ENCODE measurements around the gene CPPED1.

CPPED1 gene

GRCh38 chr16:12678983-12679382, 124.7 kb downstream of the CPPED1 start:
- Histone ChIP-seq H3K79me2 (ENCODE audit: control insufficient read depth, low read length) (no peaks in the 10 kb centered on the region), H3K36me3 (ENCODE audit: control insufficient read depth, low read length) (no peaks in the 10 kb centered on the region), H3K27ac (ENCODE audit: low read depth, low read length) (no peak overlapping the region), H3K27me3 (ENCODE audit: control insufficient read depth, low read length) (no peaks in the 10 kb centered on the region), H3K9me3 (ENCODE audit: control insufficient read depth, insufficient read depth, low read length) (no peaks in the 10 kb centered on the region), H3K4me2 (ENCODE audit: low read length) (no peak overlapping the region), H3K9me2 (replicated peaks; ENCODE audit: control insufficient read depth, low read length) (no peaks in the 10 kb centered on the region), H3K4me1 (ENCODE audit: control insufficient read depth, low read length) (peaks cover 10% of the 10 kb centered on the region), H3K4me3 (ENCODE audit: low read length) (no peak overlapping the region), H4K20me1 (ENCODE audit: control insufficient read depth, insufficient read depth, low read depth, low read length) (no peaks in the 10 kb centered on the region), H3F3A (ENCODE audit: control insufficient read depth, insufficient read depth) (no peaks in the 10 kb centered on the region)
- no peak for TF ChIP-seq EZH2phosphoT487 (IDR thresholded peaks at IDR 0.05; ENCODE audit: borderline replicate concordance, low read length)

DNA sequence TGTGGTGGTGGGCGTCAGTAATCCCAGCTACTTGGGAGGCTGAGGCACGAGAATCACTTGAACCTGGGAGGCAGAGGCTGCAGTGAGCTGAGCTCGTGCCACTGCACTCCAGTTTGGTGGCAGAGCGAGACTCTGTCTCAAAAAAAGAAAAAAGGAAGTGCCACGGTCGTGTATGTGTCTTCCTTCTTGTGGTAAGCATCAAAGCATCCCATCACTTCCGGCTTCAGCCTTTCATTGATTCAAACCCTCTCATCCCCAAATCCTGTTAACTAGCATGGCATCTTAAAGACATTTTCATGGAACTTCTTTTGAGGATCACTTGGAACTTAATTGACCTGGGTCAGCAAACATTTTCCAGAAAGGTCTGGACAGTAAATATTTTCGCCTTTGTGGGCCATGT, 126.2 kb downstream of the CPPED1 start:
- Histone ChIP-seq H3K36me3 (ENCODE audit: control insufficient read depth, low read length) (no peaks in the 10 kb centered on the region), H3K79me2 (ENCODE audit: control insufficient read depth, low read length) (no peaks in the 10 kb centered on the region), H3K9me2 (replicated peaks; ENCODE audit: control insufficient read depth, low read length) (no peaks in the 10 kb centered on the region), H3K4me1 (ENCODE audit: control insufficient read depth, low read length) (peaks cover 10% of the 10 kb centered on the region), H3K9me3 (ENCODE audit: control insufficient read depth, insufficient read depth, low read length) (no peaks in the 10 kb centered on the region), H3F3A (ENCODE audit: control insufficient read depth, insufficient read depth) (no peaks in the 10 kb centered on the region), H3K27ac (ENCODE audit: low read depth, low read length) (no peak overlapping the region), H3K4me3 (ENCODE audit: low read length) (no peak overlapping the region), H4K20me1 (ENCODE audit: control insufficient read depth, insufficient read depth, low read depth, low read length) (no peaks in the 10 kb centered on the region), H3K27me3 (ENCODE audit: control insufficient read depth, low read length) (no peaks in the 10 kb centered on the region), H3K4me2 (ENCODE audit: low read length) (no peak overlapping the region)
- TF ChIP-seq EZH2phosphoT487 (IDR thresholded peaks at IDR 0.05; ENCODE audit: borderline replicate concordance, low read length) (no peak), CTCF (IDR thresholded peaks at IDR 0.05; ENCODE audit: low read depth, low read length, poor library complexity, severe bottlenecking) (no peak)

- Histone ChIP-seq H3K4me2 (ENCODE audit: low read length) (no peak overlapping the region), H3K4me1 (ENCODE audit: control insufficient read depth, low read length) (peaks cover 10% of the 10 kb centered on the region), H3K9me2 (replicated peaks; ENCODE audit: control insufficient read depth, low read length) (no peaks in the 10 kb centered on the region), H3K4me3 (ENCODE audit: low read length) (no peak overlapping the region), H3K36me3 (ENCODE audit: control insufficient read depth, low read length) (no peaks in the 10 kb centered on the region), H3K9me3 (ENCODE audit: control insufficient read depth, insufficient read depth, low read length) (no peaks in the 10 kb centered on the region), H3K27ac (ENCODE audit: low read depth, low read length) (no peak overlapping the region), H4K20me1 (ENCODE audit: control insufficient read depth, insufficient read depth, low read depth, low read length) (no peaks in the 10 kb centered on the region), H3F3A (ENCODE audit: control insufficient read depth, insufficient read depth) (no peaks in the 10 kb centered on the region), H3K27me3 (ENCODE audit: control insufficient read depth, low read length) (no peaks in the 10 kb centered on the region), H3K79me2 (ENCODE audit: control insufficient read depth, low read length) (no peaks in the 10 kb centered on the region)
- TF ChIP-seq EZH2phosphoT487 (IDR thresholded peaks at IDR 0.05; ENCODE audit: borderline replicate concordance, low read length) (no peak), CTCF (IDR thresholded peaks at IDR 0.05; ENCODE audit: low read depth, low read length, poor library complexity, severe bottlenecking) (no peak)
Measured at GRCh38 chr16:12675852-12676251, 127.8 kb downstream of the CPPED1 start.

DNA sequence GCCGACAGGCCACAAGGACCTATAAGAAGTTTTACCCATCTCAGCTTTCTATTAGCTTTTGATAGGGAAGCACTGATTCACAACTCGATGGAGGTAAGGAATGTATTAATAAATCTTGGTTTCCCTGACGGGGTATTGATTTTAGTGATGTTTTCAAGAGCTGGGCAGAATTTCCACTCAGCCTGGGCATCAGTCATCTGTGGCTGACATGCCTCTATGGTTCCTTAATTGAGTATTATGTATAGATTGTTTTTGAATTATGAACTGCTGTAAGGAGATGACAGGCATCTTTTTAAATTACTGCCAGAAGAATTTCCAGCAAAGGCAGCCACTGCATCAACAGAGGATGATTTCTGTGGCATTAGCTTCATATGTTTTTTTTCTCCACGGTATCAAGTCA, 128.6 kb downstream of the CPPED1 start:
- Histone ChIP-seq H3K4me1 (ENCODE audit: control insufficient read depth, low read length) (peaks cover 10% of the 10 kb centered on the region), H3F3A (ENCODE audit: control insufficient read depth, insufficient read depth) (no peaks in the 10 kb centered on the region), H3K9me3 (ENCODE audit: control insufficient read depth, insufficient read depth, low read length) (no peaks in the 10 kb centered on the region), H3K4me2 (ENCODE audit: low read length) (no peak overlapping the region), H4K20me1 (ENCODE audit: control insufficient read depth, insufficient read depth, low read depth, low read length) (no peaks in the 10 kb centered on the region), H3K4me3 (ENCODE audit: low read length) (no peak overlapping the region), H3K9me2 (replicated peaks; ENCODE audit: control insufficient read depth, low read length) (no peaks in the 10 kb centered on the region), H3K36me3 (ENCODE audit: control insufficient read depth, low read length) (no peaks in the 10 kb centered on the region), H3K79me2 (ENCODE audit: control insufficient read depth, low read length) (no peaks in the 10 kb centered on the region), H3K27ac (ENCODE audit: low read depth, low read length) (no peak overlapping the region), H3K27me3 (ENCODE audit: control insufficient read depth, low read length) (no peaks in the 10 kb centered on the region)
- TF ChIP-seq EZH2phosphoT487 (IDR thresholded peaks at IDR 0.05; ENCODE audit: borderline replicate concordance, low read length) (no peak), CTCF (IDR thresholded peaks at IDR 0.05; ENCODE audit: low read depth, low read length, poor library complexity, severe bottlenecking) (no peak)
